ENCODE results near the gene VSTM4.

The VSTM4 gene

DNA sequence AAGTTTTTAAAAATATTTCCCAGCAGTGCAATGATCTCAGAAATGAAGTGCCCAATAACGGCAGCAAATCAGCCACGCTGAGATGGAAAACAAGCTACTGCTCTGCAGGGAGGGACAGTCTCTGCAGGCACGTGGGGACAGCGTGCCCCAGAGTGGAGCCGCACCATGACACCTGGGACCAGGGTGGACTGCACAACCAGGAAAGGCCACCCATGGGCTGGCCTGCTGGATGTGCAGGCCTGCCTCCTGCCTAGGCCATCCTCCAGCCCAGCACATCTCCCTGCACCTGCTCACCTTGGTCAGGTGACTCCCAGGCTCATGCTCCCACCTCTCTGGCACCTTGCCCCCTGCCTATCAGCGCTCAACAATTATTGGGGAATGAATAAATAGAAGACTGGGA, 80.4 kb downstream of the VSTM4 start:
- no peak for DNase-seq (ENCODE audit: low read depth)
- TF ChIP-seq, protein P1, sequence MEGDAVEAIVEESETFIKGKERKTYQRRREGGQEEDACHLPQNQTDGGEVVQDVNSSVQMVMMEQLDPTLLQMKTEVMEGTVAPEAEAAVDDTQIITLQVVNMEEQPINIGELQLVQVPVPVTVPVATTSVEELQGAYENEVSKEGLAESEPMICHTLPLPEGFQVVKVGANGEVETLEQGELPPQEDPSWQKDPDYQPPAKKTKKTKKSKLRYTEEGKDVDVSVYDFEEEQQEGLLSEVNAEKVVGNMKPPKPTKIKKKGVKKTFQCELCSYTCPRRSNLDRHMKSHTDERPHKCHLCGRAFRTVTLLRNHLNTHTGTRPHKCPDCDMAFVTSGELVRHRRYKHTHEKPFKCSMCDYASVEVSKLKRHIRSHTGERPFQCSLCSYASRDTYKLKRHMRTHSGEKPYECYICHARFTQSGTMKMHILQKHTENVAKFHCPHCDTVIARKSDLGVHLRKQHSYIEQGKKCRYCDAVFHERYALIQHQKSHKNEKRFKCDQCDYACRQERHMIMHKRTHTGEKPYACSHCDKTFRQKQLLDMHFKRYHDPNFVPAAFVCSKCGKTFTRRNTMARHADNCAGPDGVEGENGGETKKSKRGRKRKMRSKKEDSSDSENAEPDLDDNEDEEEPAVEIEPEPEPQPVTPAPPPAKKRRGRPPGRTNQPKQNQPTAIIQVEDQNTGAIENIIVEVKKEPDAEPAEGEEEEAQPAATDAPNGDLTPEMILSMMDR (IDR thresholded peaks at IDR 0.05; ENCODE audit: control insufficient read depth, extremely low read depth, insufficient read depth): no peak
- no peak overlapping the region for H3K4me3 ChIP-seq (ENCODE audit: low read depth, low read length)

DNA sequence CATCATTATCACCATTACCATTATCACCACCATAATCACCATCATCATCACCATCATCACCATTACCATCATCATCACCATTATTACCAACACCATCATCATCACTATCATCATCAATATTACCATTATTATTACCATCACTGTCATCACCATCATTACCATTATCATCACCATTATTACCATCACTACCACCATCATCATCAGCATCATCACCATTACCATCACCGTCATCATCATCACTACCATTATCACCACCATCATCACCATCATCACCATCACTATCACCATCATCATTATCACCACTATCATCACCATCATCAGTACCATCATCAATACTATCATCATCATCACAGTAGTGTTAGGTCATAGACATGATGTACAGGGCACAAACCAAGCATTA, 81.4 kb downstream of the VSTM4 start:
- TF ChIP-seq, protein P1 (IDR thresholded peaks at IDR 0.05; ENCODE audit: control insufficient read depth, extremely low read depth, insufficient read depth): no peak
- no peak overlapping the region for H3K4me3 ChIP-seq (ENCODE audit: low read depth, low read length)
- DNase-seq (ENCODE audit: low read depth): no peak

- H3K4me3 ChIP-seq (ENCODE audit: low read depth, low read length): no peak overlapping the region
- no peak for DNase-seq (ENCODE audit: low read depth)
- TF ChIP-seq, protein P1 (IDR thresholded peaks at IDR 0.05; ENCODE audit: control insufficient read depth, extremely low read depth, insufficient read depth): no peak
Measured at GRCh38 chr10:49029666-49030065, 85.7 kb downstream of the VSTM4 start.

DNA sequence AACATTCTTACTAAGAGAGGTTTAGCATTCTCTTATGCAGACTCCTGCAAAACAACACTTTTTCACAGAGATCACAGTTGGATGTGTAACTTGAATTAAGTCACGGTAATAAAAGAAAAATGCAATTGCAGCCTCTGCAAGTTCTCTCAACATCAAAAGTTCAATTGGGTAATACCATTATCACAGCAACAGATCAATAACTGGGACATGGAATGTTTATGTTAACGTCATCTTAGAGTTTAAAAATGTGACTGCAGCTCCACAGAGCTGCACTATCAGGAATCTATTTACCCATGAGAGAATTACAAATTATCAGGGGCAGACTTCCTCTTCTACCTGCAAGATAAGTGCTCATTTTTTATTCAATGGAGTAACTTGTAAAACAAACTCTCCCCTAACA, 86.7 kb downstream of the VSTM4 start:
- no peak for DNase-seq (ENCODE audit: low read depth)
- no peak overlapping the region for H3K4me3 ChIP-seq (ENCODE audit: low read depth, low read length)
- TF ChIP-seq, protein P1 (IDR thresholded peaks at IDR 0.05; ENCODE audit: control insufficient read depth, extremely low read depth, insufficient read depth): no peak

- H3K4me3 ChIP-seq (ENCODE audit: low read depth, low read length): no peak overlapping the region
- DNase-seq (ENCODE audit: low read depth): no peak
- TF ChIP-seq, protein P1 (IDR thresholded peaks at IDR 0.05; ENCODE audit: control insufficient read depth, extremely low read depth, insufficient read depth): no peak
Measured at GRCh38 chr10:49025347-49025983, 89.9 kb downstream of the VSTM4 start.

- TF ChIP-seq, protein P1 (IDR thresholded peaks at IDR 0.05; ENCODE audit: control insufficient read depth, extremely low read depth, insufficient read depth): no peak
- no peak for DNase-seq (ENCODE audit: low read depth)
- no peak overlapping the region for H3K4me3 ChIP-seq (ENCODE audit: low read depth, low read length)
Measured at GRCh38 chr10:49024484-49024883, 90.8 kb downstream of the VSTM4 start.

DNA sequence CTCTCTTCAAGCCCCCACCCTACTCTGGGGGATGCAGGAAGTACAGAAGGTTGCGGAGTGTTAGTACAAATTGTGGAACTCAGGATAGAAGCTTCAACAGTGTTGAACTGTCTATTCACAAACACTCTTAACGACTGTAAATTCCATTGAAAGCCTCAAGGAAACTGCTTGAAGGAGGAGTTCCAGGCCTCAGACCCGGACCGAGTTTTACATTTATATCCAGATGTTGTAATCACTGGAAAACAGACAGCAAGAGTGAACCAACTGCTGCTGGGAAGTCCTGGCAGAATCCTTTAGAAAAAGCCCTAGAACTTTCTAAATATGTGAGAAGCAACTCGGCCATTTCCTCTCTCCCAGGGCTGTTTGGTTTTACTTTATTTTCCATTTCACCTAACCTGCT, 91.6 kb downstream of the VSTM4 start:
- no peak overlapping the region for H3K4me3 ChIP-seq (ENCODE audit: low read depth, low read length)
- DNase-seq (ENCODE audit: low read depth): no peak
- TF ChIP-seq, protein P1 (IDR thresholded peaks at IDR 0.05; ENCODE audit: control insufficient read depth, extremely low read depth, insufficient read depth): no peak

Data from LNCaP clone FGC (cell line).